NCI-H187 treated with DMSO at 0.1 percent for 48 hours (cell line): Measurements from ENCODE around the gene MCMBP.
"Not testable (repeated sequence)": the region's sequence is repeated elsewhere in the genome, so short reads cannot be mapped to it uniquely, and the experiment has no call there.

Source experiments
- DNase-seq: peaks from one replicate; lab custom pipeline; 2025; lab: John Stamatoyannopoulos, UW

MCMBP gene

GRCh38 chr10:119829429-119829828 lies 43.2 kb downstream of the MCMBP start:
- no peak for DNase-seq

GRCh38 chr10:119827430-119827829 lies 45.2 kb downstream of the MCMBP start:
- DNase-seq, result no peak

DNA sequence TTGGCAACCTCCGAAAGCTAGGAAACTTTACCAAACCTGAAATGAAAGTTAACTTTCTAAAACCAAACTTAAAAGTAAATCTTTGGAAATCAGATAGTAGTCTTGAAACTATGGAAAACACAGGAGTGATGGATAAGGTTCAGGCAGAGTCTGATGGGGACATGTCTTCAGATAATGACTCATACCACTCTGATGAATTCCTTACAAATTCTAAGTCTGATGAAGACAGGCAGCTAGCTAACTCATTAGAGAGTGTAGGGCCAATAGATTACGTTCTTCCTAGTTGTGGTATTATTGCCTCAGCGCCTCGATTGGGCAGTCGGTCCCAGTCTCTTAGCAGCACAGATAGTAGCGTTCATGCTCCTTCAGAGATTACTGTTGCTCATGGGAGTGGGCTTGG lies 45.9 kb downstream of the MCMBP start:
- no peak for DNase-seq

- no peak for DNase-seq
These were observed 48.3 kb downstream of the MCMBP start for GRCh38 chr10:119824299-119824698.

DNA sequence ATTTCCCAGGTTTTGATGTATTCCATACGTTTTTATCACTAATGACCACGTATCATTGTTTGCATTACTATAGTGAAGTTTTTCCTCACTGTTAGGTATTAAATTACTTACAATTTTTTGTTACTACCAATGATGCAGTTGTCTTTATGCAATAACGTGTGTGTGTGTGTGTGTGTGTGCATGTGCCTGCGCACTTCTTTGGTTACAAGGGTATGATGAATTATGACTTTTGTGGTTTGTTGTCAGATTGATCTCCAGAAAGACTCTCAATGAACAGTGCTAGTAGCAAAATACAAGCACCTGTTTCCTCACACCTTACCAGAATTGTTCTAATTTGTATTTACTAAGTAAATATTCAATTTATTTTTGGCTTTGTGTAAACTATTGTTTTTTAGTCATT lies 51.5 kb downstream of the MCMBP start:
- DNase-seq, result no peak

DNA sequence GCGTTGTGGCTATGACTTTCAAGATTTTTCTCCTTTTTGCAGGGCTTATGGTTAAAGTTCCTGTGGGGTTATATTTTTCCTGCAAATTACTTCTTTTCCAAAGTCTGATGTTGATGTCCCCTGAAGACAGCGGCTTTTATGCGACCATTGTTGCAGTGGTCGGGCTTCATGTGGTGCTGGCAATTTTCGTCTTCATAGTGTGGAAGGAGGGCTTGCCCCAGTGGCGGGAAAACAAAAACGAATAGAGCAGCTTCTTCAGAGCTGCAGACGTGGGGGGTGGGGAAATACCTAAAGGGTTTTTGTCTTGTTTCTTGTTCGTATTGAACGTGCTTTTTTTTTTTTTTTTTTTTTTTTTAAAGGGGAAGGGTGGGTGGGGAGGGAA lies 53.8 kb downstream of the MCMBP start:
- no peak for DNase-seq

DNA sequence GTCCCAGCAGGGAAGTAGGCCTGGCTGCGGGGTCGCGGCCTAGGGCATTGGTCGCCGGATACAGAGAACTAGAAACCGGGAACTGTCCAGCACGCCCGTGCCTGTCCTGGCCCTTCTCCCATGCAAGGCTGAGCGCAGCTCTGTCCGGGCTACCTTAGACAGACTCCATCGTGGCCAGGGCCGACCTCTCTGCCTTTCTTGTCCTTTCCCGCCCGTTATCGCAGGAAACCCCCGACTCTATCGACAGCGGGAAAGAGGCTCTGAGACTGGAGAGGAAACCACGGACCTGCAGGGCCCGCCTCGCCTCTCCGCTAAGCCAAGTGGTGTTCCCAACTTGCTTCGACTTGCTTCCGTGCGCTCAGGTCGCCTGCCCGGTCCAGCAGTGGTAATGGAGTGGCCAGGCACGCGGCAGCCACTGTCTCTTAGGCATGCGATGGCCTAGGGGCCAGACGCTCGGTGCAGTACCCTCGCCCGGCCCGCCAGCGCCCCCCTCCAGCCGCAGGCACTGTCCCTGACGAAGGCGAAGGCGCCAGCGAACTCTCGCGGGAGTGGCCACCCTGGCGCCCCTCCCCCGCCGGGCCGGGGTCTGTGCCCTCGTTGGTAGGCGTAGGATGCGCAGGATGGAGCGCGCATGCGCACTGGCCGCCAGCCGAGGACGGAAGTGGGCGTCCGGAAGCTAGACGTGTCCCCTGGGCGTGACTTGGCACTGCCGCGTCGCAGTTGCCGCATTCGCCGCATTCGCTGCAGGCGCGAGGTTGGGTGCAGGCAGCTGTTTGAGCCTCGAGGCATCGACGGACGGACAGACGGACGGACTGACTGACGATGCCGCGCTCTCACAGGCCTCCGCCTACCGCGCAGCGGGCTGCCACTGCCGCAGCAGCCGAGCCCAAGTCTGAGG lies 54.4 kb downstream of the MCMBP start:
- no peak for DNase-seq

GRCh38 chr10:119815671-119816070 lies 57.0 kb downstream of the MCMBP start:
- no peak for DNase-seq

GRCh38 chr10:119812684-119813083 lies 60.0 kb downstream of the MCMBP start:
- DNase-seq, result no peak

- no peak for DNase-seq
These were observed 61.5 kb downstream of the MCMBP start for GRCh38 chr10:119811122-119811521.

- DNase-seq, result no peak
These were observed 64.5 kb downstream of the MCMBP start for GRCh38 chr10:119807960-119808697.

DNA sequence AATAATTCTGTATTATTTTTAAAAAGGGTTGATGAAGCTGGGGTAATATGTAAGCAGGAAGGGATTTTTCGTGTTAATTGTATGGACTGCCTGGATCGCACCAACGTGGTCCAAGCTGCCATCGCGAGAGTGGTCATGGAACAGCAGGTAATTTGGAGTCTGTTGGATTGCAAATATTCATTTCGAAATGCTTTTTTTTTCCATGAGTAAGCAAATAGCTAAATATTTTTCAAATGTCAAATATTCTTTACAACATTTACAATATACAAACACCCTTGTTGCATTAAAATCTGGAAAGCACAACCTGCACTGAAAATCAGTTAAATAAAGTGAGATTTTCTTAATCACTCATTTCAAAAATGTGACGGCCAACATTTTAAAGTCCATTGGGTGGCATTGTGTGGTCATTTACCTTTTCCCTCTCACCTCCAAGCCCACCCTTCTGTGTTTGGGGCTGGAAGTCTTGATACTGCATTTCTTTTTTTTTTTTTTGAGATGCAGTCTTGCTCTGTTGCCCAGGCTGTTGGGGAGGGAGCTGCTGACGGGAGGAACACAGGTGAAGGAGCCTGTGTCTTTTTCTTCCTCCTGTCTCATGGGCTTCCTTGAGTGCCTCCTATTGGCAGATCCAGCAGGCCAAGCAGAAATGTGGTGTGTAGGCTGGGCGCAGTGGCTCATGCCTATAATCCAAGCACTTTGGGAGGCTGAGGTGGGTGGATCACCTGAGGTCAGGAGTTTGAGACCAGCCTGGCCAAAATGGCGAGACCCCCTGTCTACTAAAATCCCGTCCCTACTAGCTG lies 66.1 kb downstream of the MCMBP start:
- no peak for DNase-seq

GRCh38 chr10:119805702-119806230 lies 66.9 kb downstream of the MCMBP start:
- no peak for DNase-seq

GRCh38 chr10:119803264-119803663 lies 69.4 kb downstream of the MCMBP start:
- no peak for DNase-seq

DNA sequence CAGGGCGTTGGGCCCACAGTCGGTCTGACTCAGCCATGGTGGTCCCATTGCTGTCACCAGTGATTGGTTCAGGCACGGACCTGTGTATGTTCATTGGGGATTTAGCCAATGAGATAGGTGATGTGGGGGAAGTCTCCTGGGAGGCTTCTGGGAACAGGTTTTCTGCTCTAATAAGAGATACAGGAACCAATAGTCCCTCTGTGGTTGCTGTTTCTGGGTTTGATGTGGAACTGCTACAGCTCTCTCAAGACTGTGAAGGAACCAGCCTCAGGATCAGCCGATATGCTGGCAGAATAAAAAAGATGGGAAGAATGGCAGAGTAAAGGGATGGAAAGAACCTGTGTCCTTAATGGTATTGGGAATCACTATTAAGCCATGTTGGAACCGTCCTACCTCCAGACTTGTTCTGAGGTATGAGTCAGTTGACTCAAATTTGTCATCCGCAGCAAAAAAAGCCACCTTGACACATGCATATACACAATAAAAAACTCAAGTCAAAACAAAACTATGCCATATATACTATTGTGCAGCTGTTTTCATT lies 70.6 kb downstream of the MCMBP start:
- no peak for DNase-seq

DNA sequence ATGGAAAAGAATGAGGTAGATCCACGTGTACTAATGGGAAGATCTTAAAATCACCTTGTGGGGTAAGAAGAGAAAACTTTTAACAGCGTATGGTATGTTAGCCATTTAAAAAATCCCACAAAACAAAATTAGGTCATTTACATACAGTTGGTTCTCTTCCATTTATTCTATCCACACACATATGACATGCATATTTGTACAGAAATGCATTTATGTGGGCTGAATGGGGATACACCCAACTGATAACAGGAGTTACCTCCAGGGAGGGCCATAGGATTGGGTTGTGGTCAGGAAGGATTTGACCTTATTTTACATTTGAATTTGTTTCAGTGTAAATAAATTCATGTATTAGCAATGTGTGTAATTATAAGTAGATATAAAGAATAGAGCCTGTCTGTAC lies 71.5 kb downstream of the MCMBP start:
- DNase-seq, result no peak

DNA sequence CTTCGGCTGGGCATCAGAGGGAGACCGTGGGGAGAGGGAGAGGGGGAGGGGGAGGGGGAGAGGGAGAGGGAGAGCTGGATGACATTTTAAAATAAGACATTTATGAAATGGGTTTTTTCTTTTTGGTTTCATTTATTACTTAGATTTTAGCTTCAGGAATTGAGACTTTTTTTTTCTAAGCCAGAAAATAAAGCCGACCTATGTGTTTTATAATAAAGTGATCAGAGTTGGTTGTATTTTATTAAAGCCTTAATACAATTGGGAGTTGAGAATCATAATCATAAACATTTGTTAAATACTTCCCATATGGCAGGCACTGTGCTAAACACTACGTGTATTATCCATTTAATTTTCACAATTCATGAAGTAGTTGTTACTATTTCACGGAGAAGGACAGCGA lies 76.6 kb downstream of the MCMBP start:
- no peak for DNase-seq

DNA sequence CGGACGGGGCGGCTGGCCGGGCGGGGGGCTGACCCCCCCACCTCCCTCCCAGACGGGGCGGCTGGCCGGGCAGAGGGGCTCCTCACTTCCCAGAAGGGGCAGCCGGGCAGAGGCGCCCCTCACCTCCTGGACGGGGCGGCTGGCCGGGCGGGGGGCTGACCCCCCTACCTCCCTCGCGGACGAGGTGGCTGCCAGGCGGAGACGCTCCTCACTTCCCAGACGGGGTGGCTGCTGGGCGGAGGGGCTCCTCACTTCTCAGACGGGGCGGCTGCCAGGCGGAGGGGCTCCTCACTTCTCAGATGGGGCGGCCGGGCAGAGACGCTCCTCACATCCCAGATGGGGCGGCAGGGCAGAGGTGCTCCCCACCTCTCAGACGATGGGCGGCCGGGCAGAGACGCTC lies 77.5 kb downstream of the MCMBP start:
- not testable (repeated sequence) for DNase-seq

DNA sequence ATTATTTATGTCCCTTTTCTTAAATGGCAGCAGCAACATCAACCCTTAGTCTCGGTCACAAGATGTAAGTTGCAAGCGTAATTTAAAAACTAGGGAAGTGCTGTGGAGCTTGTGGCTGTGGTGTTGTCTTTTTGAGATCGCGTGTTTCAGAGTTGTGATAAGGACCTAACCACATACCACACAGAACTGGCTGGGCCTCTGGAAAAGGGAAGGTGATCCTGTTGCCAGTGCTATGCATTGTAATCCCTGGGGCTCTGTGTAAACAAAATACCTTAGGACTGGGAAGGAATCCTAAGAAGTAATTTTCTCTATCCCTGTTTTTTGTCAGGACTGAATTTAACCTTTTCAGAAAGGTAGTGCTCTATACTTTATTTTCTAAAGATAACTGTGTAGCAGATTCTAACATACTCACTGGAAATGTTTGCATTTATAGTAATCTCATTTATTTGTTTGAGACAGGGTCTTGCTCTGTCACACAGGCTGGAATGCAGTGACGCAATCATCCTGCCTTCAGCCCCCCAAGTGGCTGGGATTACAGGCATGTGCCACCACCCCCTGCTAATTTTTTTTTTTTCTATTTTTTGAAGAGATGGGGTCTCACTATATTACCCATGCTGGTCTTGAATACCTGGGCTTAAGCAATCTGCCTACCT lies 86.4 kb downstream of the MCMBP start:
- DNase-seq, result no peak

- DNase-seq, result no peak
These were observed 88.1 kb downstream of the MCMBP start for GRCh38 chr10:119784340-119785067.

GRCh38 chr10:119783665-119784027 lies 89.0 kb downstream of the MCMBP start:
- no peak for DNase-seq
